Skeletal muscle cell (primary cell): Measurements from ENCODE around the gene RIIAD1.
"Not testable (repeated sequence)": the region's sequence is repeated elsewhere in the genome, so short reads cannot be mapped to it uniquely, and the experiment has no call there.

ENCODE experiments used
- DNase-seq: peaks from one replicate; pipeline ENCODE4 v3.0.0-alpha.2; 2010; ENCODE audit warnings: low read depth
- H3K4me3 ChIP-seq: 2 replicates; pipeline ENCODE4 v1.5.1; 2011; ENCODE audit warnings: low read depth, mild to moderate bottlenecking, control low read depth, low read length, moderate library complexity

Gene RIIAD1

GRCh38 chr1:151729157-151729965 lies 8.0 kb downstream of the RIIAD1 start:
- H3K4me3 ChIP-seq = no peak overlapping the region
- no peak for DNase-seq

DNA sequence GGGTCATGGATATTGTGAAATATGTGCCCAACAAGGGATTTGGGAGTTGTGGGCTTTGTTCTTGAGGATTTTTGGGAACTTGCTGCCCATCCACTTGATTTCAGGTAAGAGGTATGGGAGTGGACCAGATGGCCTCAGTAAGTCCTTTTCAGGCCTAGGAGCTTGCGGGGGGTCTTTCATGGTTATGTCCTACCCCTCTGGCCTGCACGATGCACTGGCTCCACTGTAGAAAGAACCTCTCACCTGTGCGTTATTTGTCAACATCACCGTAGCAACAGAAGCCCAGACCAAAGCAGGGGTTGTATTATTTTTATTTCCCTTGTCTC lies 8.6 kb downstream of the RIIAD1 start:
- no peak overlapping the region for H3K4me3 ChIP-seq
- no peak for DNase-seq

GRCh38 chr1:151733126-151733525 lies 11.8 kb downstream of the RIIAD1 start:
- DNase-seq = no peak

GRCh38 chr1:151733995-151734394 lies 12.7 kb downstream of the RIIAD1 start:
- H3K4me3 ChIP-seq, DNase-seq: not testable (repeated sequence)

More at GRCh38 chr1:151733126-151733525, 11.8 kb downstream of the RIIAD1 start:
- no peak overlapping the region for H3K4me3 ChIP-seq

- no peak for DNase-seq
- H3K4me3 ChIP-seq = no peak overlapping the region
Measured at GRCh38 chr1:151737026-151737425, 15.7 kb downstream of the RIIAD1 start.

- no peak for DNase-seq
- H3K4me3 ChIP-seq = no peak overlapping the region
Measured at GRCh38 chr1:151737479-151737878, 16.2 kb downstream of the RIIAD1 start.

DNA sequence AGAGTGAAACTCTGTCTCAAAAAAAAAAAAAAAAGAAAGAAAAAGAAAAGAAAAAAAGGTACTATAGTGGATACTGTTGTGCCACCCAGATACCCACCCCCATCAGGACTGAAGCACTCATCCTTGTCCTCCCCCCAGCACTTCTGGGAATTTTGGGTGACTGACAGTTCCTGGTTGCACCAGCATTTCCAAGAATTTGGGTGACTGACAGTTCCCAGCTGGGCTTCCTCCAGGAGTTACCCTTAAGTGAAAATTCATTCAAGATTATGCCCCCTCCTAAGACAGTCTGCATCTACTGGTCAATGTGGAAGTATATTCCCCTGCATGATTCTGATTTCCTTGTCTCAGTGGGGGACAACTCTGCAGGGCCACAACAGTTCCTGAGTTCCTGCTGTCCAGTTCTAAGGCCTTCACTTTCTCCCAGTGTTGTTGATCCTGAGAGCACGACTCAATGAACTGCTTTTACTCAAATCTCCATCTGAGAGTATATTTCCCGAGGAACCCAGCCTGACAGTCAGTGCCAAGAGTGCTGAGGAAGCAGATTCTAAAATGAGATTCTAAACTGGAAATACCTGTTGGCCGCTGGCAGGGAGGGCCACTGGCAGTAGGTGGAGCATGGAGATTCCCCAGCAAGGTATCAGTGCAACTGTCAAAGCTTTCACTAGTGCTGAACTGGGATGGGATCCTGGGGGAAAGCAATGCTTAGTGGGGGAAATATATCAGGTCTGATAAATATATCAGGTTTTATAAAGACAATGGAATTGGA lies 18.5 kb downstream of the RIIAD1 start:
- no peak overlapping the region for H3K4me3 ChIP-seq
- no peak for DNase-seq

- H3K4me3 ChIP-seq = no peak overlapping the region
- DNase-seq = no peak
Measured at GRCh38 chr1:151741516-151741915, 20.2 kb downstream of the RIIAD1 start.

- H3K4me3 ChIP-seq = no peak overlapping the region
- DNase-seq = no peak
Measured at GRCh38 chr1:151756291-151756690, 35.0 kb downstream of the RIIAD1 start.

GRCh38 chr1:151759241-151759640 lies 37.9 kb downstream of the RIIAD1 start:
- no peak for DNase-seq
- H3K4me3 ChIP-seq = no peak overlapping the region

DNA sequence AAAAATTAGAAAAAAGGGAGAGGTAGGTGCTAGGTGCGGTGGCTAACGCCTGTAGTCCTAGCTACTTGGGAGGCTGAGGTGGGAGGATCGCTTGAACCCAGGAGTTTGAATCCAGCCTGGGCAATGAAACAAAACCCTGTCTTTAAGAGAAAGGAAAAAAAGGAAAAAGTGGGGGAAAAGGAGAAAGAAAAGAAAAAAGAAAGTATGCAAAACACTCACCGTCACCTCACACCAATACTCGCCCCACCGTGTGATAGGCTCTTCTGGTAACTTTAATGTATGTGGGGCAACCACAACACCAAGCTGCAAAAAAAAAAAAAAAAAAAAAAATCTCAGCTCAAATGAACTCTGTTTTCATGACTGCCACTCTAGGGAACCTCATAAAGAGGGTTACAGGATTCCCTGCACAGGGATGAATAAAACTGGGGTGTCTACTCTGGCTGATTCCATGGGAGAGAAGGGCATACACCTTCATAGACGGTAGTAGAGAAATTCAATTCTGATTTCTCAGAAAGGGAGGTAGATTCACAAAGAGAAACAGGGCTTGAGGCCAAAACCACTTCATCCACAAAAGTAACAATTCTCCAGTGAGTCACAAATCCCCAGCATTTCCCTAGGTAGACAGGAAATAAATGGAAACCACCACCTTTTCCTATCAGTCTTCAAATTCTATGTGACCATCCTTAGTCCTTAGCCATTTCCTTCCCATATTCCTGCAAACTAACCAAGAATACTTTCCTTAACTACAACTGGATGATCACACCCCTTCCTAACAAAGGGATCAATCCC lies 39.5 kb downstream of the RIIAD1 start:
- no peak for DNase-seq
- H3K4me3 ChIP-seq = no peak overlapping the region

DNA sequence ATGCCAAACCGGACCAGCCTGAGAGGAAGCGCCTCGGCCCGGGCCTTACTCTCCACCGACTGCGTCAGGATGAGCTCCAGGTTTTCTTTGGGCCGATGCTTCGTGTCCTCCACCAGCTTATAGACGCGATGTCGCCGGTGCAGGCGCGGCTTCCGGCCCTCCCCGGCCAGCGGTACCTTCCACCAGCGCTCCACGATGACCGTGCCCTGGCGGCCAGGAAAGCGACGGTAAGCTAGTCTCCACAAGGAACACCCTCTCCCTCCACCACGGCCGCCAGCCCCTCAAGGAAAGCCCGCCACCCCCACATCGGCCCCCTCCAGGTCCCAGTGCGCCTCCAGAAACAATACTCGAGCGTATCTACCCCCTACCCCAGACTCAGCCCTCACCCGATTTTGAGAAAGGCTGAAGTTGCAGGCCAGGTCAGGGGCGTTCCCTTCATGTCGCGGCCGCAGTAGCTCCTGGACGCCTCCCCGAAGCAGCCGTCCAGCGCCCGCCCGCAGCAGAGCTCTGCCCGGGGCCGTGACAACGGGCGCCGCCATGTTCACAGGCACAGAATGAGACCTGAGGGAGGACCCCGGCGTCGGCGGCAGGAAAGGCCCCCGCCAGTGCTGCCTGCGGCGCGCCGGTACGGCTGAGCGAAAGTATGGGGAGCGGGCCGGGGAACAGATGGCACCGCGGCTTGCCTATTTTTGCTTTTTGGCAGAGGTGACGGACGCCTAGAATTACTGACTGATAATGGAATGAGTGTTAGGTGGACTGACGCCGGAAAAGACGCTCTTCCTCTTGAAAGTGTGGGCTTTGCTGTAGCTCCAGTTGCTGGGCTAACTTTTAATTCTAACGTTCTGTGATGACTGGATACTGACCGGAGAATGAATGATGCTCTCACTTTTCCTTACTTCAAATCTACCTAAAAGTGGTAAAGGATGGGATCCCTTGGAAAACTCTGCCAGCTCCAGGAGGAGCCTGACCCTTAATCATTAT lies 41.9 kb downstream of the RIIAD1 start, which contains the start of gene MRPL9:
MRPL9 (minus strand) TSS at position 556 of the 981 bp plus-strand sequence; CDS start at position 539, 17 bp downstream.
- DNase-seq = peak; percentile 20
- H3K4me3 ChIP-seq = peak within 1 kb of the TSS; percentile 87

- peak overlapping the region; percentile 87 for H3K4me3 ChIP-seq
- DNase-seq = no peak
Measured at GRCh38 chr1:151763990-151764389, 42.7 kb downstream of the RIIAD1 start.

DNA sequence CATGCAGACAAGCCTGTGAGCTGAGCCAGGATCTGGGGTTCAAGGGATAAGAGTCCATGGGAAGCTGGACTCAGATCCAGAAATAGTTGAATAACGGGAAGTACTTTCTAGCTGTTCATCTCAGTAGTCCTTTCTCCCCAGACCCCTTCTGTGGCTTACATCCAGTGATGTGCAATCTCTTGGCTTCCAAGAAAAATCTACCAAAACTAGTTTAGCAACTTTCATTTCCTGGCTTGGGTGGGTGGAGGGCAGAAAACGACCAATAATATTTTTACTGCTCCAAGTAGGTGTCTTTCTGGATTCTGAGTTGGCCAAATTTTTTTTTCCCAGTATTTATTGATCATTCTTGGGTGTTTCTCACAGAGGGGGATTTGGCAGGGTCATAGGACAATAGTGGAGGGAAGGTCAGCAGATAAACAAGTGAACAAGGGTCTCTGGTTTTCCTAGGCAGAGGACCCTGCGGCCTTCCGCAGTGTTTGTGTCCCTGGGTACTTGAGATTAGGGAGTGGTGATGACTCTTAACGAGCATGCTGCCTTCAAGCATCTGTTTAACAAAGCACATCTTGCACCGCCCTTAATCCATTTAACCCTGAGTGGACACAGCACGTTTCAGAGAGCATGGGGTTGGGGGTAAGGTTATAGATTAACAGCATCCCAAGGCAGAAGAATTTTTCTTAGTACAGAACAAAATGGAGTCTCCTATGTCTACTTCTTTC lies 47.2 kb downstream of the RIIAD1 start:
- H3K4me3 ChIP-seq, DNase-seq: not testable (repeated sequence)

DNA sequence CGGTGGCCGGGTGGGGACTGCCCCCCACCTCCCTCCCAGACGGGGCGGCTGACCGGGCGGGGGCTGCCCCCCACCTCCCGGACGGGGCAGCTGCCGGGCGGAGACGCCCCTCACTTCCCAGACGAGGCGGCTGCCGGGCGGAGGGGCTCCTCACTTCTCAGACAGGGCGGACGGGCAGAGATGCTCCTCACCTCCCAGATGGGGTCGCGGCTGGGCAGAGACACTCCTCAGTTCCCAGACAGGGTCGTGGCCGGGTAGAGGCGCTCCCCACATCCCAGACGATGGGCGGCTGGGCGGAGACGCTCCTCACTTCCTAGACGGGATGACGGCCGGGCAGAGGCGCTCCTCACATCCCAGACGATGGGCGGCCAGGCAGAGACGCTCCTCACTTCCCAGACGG lies 47.9 kb downstream of the RIIAD1 start:
- not testable (repeated sequence) for DNase-seq, H3K4me3 ChIP-seq

GRCh38 chr1:151773702-151774101 lies 52.4 kb downstream of the RIIAD1 start:
- no peak for DNase-seq
- no peak overlapping the region for H3K4me3 ChIP-seq

DNA sequence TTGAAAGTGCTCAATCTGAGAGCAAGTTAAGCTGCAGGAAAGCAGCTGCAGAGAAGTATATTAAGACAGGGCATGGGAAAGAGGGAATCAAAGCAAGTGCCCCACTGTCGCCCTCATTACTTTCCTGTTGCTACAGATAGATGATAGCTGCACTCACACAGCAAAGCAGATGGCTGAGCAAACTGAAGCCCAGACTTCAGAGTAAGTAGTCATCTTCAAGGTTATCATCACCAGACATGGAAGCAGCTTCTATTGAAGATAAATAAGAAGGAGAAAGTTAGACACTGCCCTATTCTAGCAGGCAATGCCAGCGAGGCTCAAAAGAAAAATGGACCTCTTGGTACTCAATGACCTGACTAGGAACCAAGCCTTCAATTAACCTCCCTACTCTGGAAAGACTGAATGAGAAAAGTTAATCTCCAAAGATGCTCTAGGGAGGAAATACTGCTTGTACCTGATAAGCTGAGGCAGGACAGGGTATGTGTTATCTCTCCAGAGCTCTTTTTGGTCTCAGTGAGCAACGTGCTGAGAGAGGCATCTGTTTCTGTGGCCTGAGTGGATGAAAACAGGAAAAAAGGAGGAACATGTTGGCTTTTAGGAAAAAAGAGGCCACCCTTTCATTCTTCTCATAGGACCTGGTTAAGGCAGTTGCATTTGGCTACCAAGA lies 53.1 kb downstream of the RIIAD1 start:
- no peak for DNase-seq
- no peak overlapping the region for H3K4me3 ChIP-seq
